Right lobe of liver (tissue), 6 donors: ENCODE data around the gene EPS8L2. TPM values are rescaled to one million over a fixed set of nuclear protein-coding genes. Genes with fewer than 3 reads are reported as not detected.

Source experiments
- ATAC-seq, 4 donors: fragments of 200-7000 bp; cut with Tn5 transposase; one replicate each; pipeline ENCODE4 v1.9.1; 2020; ENCODE audit warnings: mild to moderate bottlenecking in 4 of 4, moderate library complexity in 4 of 4
- DNase-seq, 3 donors: peaks; one replicate each; pipeline ENCODE4 v3.0.0-alpha.2; 2020
- H3K27ac ChIP-seq, 3 donors: fragments of 200-600 bp; one replicate each; pipeline ENCODE4 v1.8.0; 2022
- H3K27me3 ChIP-seq, 2 donors: fragments of 200-600 bp; one replicate each; pipeline ENCODE4 v1.8.0; 2022
- H3K36me3 ChIP-seq, 4 donors: fragments of 200-600 bp; sonication (generic) in 1 of 4; one replicate each; pipeline versions ENCODE4 v1.5.1 to v1.8.0; 2017 to 2022; ENCODE audit warnings: control low read depth in 1 of 4
- H3K4me1 ChIP-seq, 4 donors: fragments of 200-600 bp; sonication (generic) in 1 of 4; one replicate each; pipeline versions ENCODE4 v1.5.1 to v1.8.0; 2017 to 2022; ENCODE audit warnings: control low read depth in 1 of 4
- H3K4me3 ChIP-seq, 3 donors: fragments of 200-600 bp; one replicate each; pipeline ENCODE4 v1.8.0; 2022
- H3K9me3 ChIP-seq, 4 donors: fragments of 200-600 bp; sonication (generic) in 1 of 4; one replicate each; pipeline versions ENCODE4 v1.5.1 to v1.8.0; 2017 to 2022; ENCODE audit warnings: control low read depth in 1 of 4
- CTCF ChIP-seq, 4 donors: fragments of 200-600 bp in 3 of 4; fragments of 450-650 bp in 1 of 4; IDR thresholded peaks; one replicate each; pipeline versions ENCODE4 v1.5.1 to v1.8.0; 2016 to 2022; ENCODE audit warnings: antibody characterized with exemption in 4 of 4, mild to moderate bottlenecking in 2 of 4
- POLR2A ChIP-seq: fragments of 450-650 bp; IDR thresholded peaks from one replicate; pipeline ENCODE4 v1.6.1; 2017; ENCODE audit warnings: antibody characterized with exemption, mild to moderate bottlenecking
- WGBS: methylation state at CpG from one replicate; pipeline ENCODE4 v1.1.6; 2018; ENCODE audit warnings: low coverage, low lambda C conversion rate; ENCODE audit not compliant: insufficient coverage; ENCODE audit errors: missing lambda C conversion rate; 5-methylcytosine and 5-hydroxymethylcytosine counted together
- intact Hi-C, 2 donors: fragments of 100-400 bp; cut with DNase I; formaldehyde crosslinking; loops; one replicate each; pipeline versions ENCODE4 v1.11.2 to v1.14.1; 2022
- total RNA-seq, 6 experiments: library from RNA; depleted of rRNA in 2 of 6; stranded (reverse); fragments of >200 nt in 2 of 6; fragmentation: NEBNext Ultra II Directional in 3 of 6; extraction: Animal tissue kit (Norgen Biotek cat#: 25700) in 3 of 6; gene quantifications; one replicate each; pipeline versions ENCODE4 v1.1.0 to v1.2.4, GENCODE V29; 2016 to 2023
- donor health status: DM: no; HTN: yes; CAD: no.
- donor health status: DM: no; HTN: no; CAD: no.
- donor health status: DM: no; HTN: no; CAD: no.
- donor health status: DM: no; HTN: yes; CAD: no.
- donor health status: DM: no; HTN: yes; CAD: no.

The EPS8L2 gene
- total RNA-seq, 6 experiments from 2014 or later, result 95.8 to 184 (median 120) TPM

GRCh38 chr11:773830-774229 is 67.8 kb downstream of the EPS8L2 start:
- DNase-seq (no peak), ATAC-seq (no peak)
- TF ChIP-seq CTCF (IDR thresholded peaks at IDR 0.05) (no peak), POLR2A (no peak)
- intact Hi-C loops, result no loop called here
- Histone ChIP-seq H3K4me3 (no peak overlapping the region), H3K9me3 (no peaks in the 10 kb centered on the region), H3K27me3 (no peaks in the 10 kb centered on the region), H3K4me1 (peaks cover 0 to 13% (median 3%) of the 10 kb centered on the region in 4 donors), H3K27ac (no peak overlapping the region), H3K36me3 (peaks cover 0 to 15% (median 6%) of the 10 kb centered on the region in 4 donors)
- WGBS, result 92% methylated on average over 5 of the region's 9 CpGs

DNA sequence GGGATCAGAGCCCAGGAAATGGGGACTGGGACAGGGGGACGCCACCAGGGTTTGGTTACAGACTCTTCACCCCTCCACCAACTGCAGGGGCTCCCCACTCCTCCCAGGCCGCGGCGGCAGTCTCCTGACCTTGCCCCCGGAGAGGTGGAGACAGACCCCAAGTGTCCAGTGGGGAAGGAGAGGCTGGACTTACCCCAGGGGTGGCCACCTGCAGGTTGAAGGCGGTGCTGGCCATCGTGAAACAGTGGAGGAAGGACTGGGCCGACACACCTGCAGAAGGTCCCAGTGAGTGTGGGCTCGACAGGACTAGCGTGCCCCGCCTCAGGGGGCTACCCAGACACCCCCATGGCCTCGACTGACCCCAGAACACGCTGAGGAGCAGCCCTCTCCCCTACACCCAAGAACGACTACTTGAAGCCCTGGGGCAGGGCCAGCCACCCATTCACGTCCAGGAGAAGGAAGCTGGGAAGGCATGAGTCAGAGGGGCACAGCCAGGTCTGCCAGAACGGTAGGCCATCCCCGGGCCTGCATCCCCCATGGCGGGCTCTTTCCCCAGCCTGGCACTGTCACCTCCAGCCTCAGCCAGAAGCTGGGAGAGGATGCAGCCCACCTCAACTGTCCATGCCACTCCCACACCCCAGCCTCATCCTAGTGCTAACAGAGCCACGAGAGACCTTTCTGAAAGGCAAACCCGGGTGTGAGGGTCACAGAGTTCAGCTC is 69.0 kb downstream of the EPS8L2 start:
- 93% methylated on average over 3 of the region's 20 CpGs for WGBS
- DNase-seq (no peak), ATAC-seq (no peak)
- Histone ChIP-seq H3K4me1 (peaks cover 0 to 22% (median 8%) of the 10 kb centered on the region in 4 donors), H3K27ac (no peak overlapping the region), H3K36me3 (peaks cover 0 to 13% (median 6%) of the 10 kb centered on the region in 4 donors), H3K27me3 (no peaks in the 10 kb centered on the region), H3K9me3 (no peaks in the 10 kb centered on the region), H3K4me3 (no peak overlapping the region)
- no peak for TF ChIP-seq CTCF (IDR thresholded peaks at IDR 0.05)
- TF ChIP-seq POLR2A, result no peak
- intact Hi-C loops, result no loop called here

GRCh38 chr11:776263-776560 is 70.2 kb downstream of the EPS8L2 start:
- Histone ChIP-seq H3K4me1 (peaks cover 0 to 22% (median 8%) of the 10 kb centered on the region in 4 donors), H3K27me3 (no peaks in the 10 kb centered on the region)

GRCh38 chr11:776561-777287 is 70.7 kb downstream of the EPS8L2 start:
- TF ChIP-seq CTCF (IDR thresholded peaks at IDR 0.05), result no peak
- TF ChIP-seq POLR2A, result no peak
- intact Hi-C loops, result no loop called here

More at GRCh38 chr11:776263-776560, 70.2 kb downstream of the EPS8L2 start:
- Histone ChIP-seq H3K27ac (no peak overlapping the region), H3K4me3 (peak overlapping the region; percentile 77 to 85 (median 80)), H3K9me3 (no peaks in the 10 kb centered on the region), H3K36me3 (peaks cover 0 to 6% (median 1%) of the 10 kb centered on the region in 4 donors)
- intact Hi-C loops, result no loop called here
- TF ChIP-seq POLR2A (no peak), CTCF (IDR thresholded peaks at IDR 0.05) (no peak)
- 54% methylated on average over 11 of the region's 11 CpGs for WGBS
- ATAC-seq (no peak), DNase-seq (peak in 1 of 3 donors; percentile 56)

More at GRCh38 chr11:776561-777287, 70.7 kb downstream of the EPS8L2 start:
- peak overlapping the region; percentile 64 to 76 (median 69) for H3K27ac ChIP-seq
- WGBS, result 8% methylated on average over 8 of the region's 65 CpGs
- H3K36me3 ChIP-seq, result peaks cover 0 to 5% (median 0%) of the 10 kb centered on the region in 4 donors
- peak; percentile 0 to 4 (median 2) for ATAC-seq
- H3K4me3 ChIP-seq, result peak overlapping the region; percentile 77 to 85 (median 80)
- H3K27me3 ChIP-seq, result no peaks in the 10 kb centered on the region
- peak; percentile 43 to 69 (median 58) for DNase-seq
- H3K9me3 ChIP-seq, result no peaks in the 10 kb centered on the region
- H3K4me1 ChIP-seq, result peaks cover 0 to 22% (median 8%) of the 10 kb centered on the region in 4 donors

Other genes starting within 250 kb of the EPS8L2 start
- 100 to 1,000 TPM in 2 of 6 experiments, 10 to 100 TPM in 4; 66.4 to 135 (median 76.2) TPM for gene RNH1, start 199.0 kb upstream of the EPS8L2 start, total RNA-seq
- 10 to 100 TPM in 5 of 6 experiments, 1 to 10 TPM in 1; 7.6 to 20.9 (median 14.8) TPM for gene HRAS, start 170.7 kb upstream of the EPS8L2 start, total RNA-seq
- 1 to 10 TPM in 1 of 6 experiments, under 1 TPM in 4, not detected in 1; 0.12 to 1.1 (median 0.71) TPM for gene LRRC56, start 168.7 kb upstream of the EPS8L2 start, total RNA-seq
- gene LMNTD2, start 145.5 kb upstream of the EPS8L2 start, total RNA-seq, result 10 to 100 TPM in 1 of 6 experiments, 1 to 10 TPM in 5; 4.7 to 14.7 (median 7.9) TPM
- gene RASSF7, start 145.3 kb upstream of the EPS8L2 start, total RNA-seq, result 10 to 100 TPM; 20.5 to 61.1 (median 39.5) TPM
- gene PHRF1, start 129.8 kb upstream of the EPS8L2 start, total RNA-seq, result 10 to 100 TPM; 15.4 to 21.9 (median 20.3) TPM
- gene IRF7, start 90.3 kb upstream of the EPS8L2 start, total RNA-seq, result 10 to 100 TPM; 27.3 to 72.8 (median 47.7) TPM
- 100 to 1,000 TPM in 2 of 6 experiments, 10 to 100 TPM in 4; 59.4 to 162 (median 80.7) TPM for gene CDHR5, start 81.3 kb upstream of the EPS8L2 start, total RNA-seq
- gene SCT, start 79.0 kb upstream of the EPS8L2 start, total RNA-seq, result not detected
- under 1 TPM in 4 of 6 experiments, not detected in 2; 0.31 to 0.90 (median 0.41) TPM for gene DRD4, start 69.0 kb upstream of the EPS8L2 start, total RNA-seq
- 10 to 100 TPM; 11.3 to 17.9 (median 14.0) TPM for gene DEAF1, start 11.0 kb upstream of the EPS8L2 start, total RNA-seq
- gene TMEM80, start 10.4 kb upstream of the EPS8L2 start, total RNA-seq, result 10 to 100 TPM in 3 of 6 experiments, 1 to 10 TPM in 3; 6.9 to 15.5 (median 10.5) TPM
- gene TALDO1, start 41.2 kb downstream of the EPS8L2 start, total RNA-seq, result 100 to 1,000 TPM; 102 to 184 (median 150) TPM
- gene GATD1, start 71.3 kb downstream of the EPS8L2 start, total RNA-seq, result 10 to 100 TPM; 15.8 to 31.9 (median 27.7) TPM
- not detected for gene CEND1, start 83.9 kb downstream of the EPS8L2 start, total RNA-seq
- gene SLC25A22, start 92.0 kb downstream of the EPS8L2 start, total RNA-seq, result 10 to 100 TPM; 20.6 to 40.2 (median 29.9) TPM
- gene PIDD1, start 99.0 kb downstream of the EPS8L2 start, total RNA-seq, result 10 to 100 TPM in 2 of 6 experiments, 1 to 10 TPM in 4; 6.5 to 11.8 (median 9.8) TPM
- gene RPLP2, start 103.7 kb downstream of the EPS8L2 start, total RNA-seq, result 100 to 1,000 TPM; 212 to 574 (median 457) TPM
- 10 to 100 TPM; 33.2 to 97.1 (median 69.6) TPM for gene PNPLA2, start 112.7 kb downstream of the EPS8L2 start, total RNA-seq
- gene CRACR2B, start 121.7 kb downstream of the EPS8L2 start, total RNA-seq, result 1 to 10 TPM; 2.2 to 4.0 (median 3.1) TPM
- 100 to 1,000 TPM in 5 of 6 experiments, 10 to 100 TPM in 1; 70.8 to 156 (median 135) TPM for gene CD151, start 126.7 kb downstream of the EPS8L2 start, total RNA-seq
- 10 to 100 TPM; 34.5 to 88.1 (median 72.9) TPM for gene POLR2L, start 136.3 kb downstream of the EPS8L2 start, total RNA-seq
- gene TSPAN4, start 136.6 kb downstream of the EPS8L2 start, total RNA-seq, result 10 to 100 TPM; 14.9 to 80.6 (median 30.5) TPM
- 100 to 1,000 TPM in 1 of 6 experiments, 10 to 100 TPM in 5; 61.1 to 157 (median 78.7) TPM for gene CHID1, start 204.6 kb downstream of the EPS8L2 start, total RNA-seq
- 10 to 100 TPM; 41.4 to 66.7 (median 53.8) TPM for gene AP2A2, start 219.6 kb downstream of the EPS8L2 start, total RNA-seq